ENCODE data around the gene STK40. TPM values are rescaled to one million over a fixed set of nuclear protein-coding genes. Genes with fewer than 3 reads are reported as not detected.

The STK40 gene
- total and polyA plus RNA-seq, 2 experiments from 2014 or later, result 8.1 to 20.2 TPM

GRCh38 chr1:36320291-36320761 lies 65.4 kb downstream of the STK40 start:
- H3K27me3 Mint-ChIP-seq (ENCODE audit: insufficient read depth, low read depth, poor library complexity), result peaks cover 35% of the 10 kb centered on the region
- Histone ChIP-seq H3K36me3 (ENCODE audit: insufficient read depth) (no peaks in the 10 kb centered on the region), H3K27me3 (ENCODE audit: insufficient read depth) (peaks cover 47% of the 10 kb centered on the region), H3K79me2 (replicated peaks; ENCODE audit: insufficient read depth) (no peaks in the 10 kb centered on the region), H4K20me1 (replicated peaks; ENCODE audit: insufficient read depth) (no peaks in the 10 kb centered on the region), H3K4me3 (peak overlapping the region; percentile 88), H2AFZ (peak overlapping the region; percentile 83; the same call in 1 of the 2 replicates), H3K27ac (ENCODE audit: low read depth) (peak overlapping the region; percentile 90; the same call in 1 of the 2 replicates), H3F3A (replicated peaks; ENCODE audit: low read depth) (peaks cover 22% of the 10 kb centered on the region), H3K4me1 (ENCODE audit: insufficient read depth) (peaks cover 18% of the 10 kb centered on the region), H3K4me2 (peak overlapping the region; percentile 94), H3K9me2 (ENCODE audit: insufficient read depth) (no peaks in the 10 kb centered on the region; the same call in 1 of the 2 replicates)
- no peaks in the 10 kb centered on the region; the same call in 1 of the 3 replicates for H3K36me3 Mint-ChIP-seq (ENCODE audit: low read depth)
- ATAC-seq (no peak), DNase-seq (ENCODE audit: low spot score) (peak; percentile 36)
- TF ChIP-seq REST (IDR thresholded peaks at IDR 0.05; ENCODE audit: unreplicated experiment), result no peak
- no peak for TF ChIP-seq NANOG (IDR thresholded peaks at IDR 0.05; ENCODE audit: borderline replicate concordance)
- TF ChIP-seq EZH2 (IDR thresholded peaks at IDR 0.05; ENCODE audit: low read depth, unreplicated experiment), result no peak
- no peak for TF ChIP-seq EZH2phosphoT487 (IDR thresholded peaks at IDR 0.05; ENCODE audit: unreplicated experiment)
- TF ChIP-seq ZNF114 (CRISPR knock-in tag; IDR thresholded peaks at IDR 0.05), result no peak
- TF ChIP-seq ZNF331 (CRISPR knock-in tag; IDR thresholded peaks at IDR 0.05; ENCODE audit: low read depth), result no peak
- TF ChIP-seq CREB1 (CRISPR knock-in tag; IDR thresholded peaks at IDR 0.05; ENCODE audit: low read depth), result no peak
- TF ChIP-seq CTCF (conservative IDR thresholded peaks at IDR 0.05; ENCODE audit: low read depth in 2 of 2), result no peak
- no peak for TF ChIP-seq ZNF462 (CRISPR knock-in tag; IDR thresholded peaks at IDR 0.05)
- no peak for TF ChIP-seq STAT1 (IDR thresholded peaks at IDR 0.05; ENCODE audit: unreplicated experiment)
- TF ChIP-seq ETS1 (IDR thresholded peaks at IDR 0.05), result no peak
- no peak for TF ChIP-seq JUNB (IDR thresholded peaks at IDR 0.05; ENCODE audit: unreplicated experiment)
- TF ChIP-seq POLR2AphosphoS5 (IDR thresholded peaks at IDR 0.05; ENCODE audit: low read depth), result no peak
- H3K27ac Mint-ChIP-seq, result peak overlapping the region; percentile 54
- peak overlapping the region; percentile 80 for H3K4me3 Mint-ChIP-seq
- H3K9me3 Mint-ChIP-seq, result no peaks in the 10 kb centered on the region
- peaks cover 15% of the 10 kb centered on the region for H3K4me1 Mint-ChIP-seq
